Heart right ventricle (tissue), 16 donors: ENCODE results near the gene B3GNT5. TPM values are rescaled to one million over a fixed set of nuclear protein-coding genes. Genes with fewer than 3 reads are reported as not detected.

Experiments used
- ATAC-seq, 8 donors: fragments of 200-7000 bp; cut with Tn5 transposase; one replicate each; pipeline ENCODE4 v1.9.1; 2020; ENCODE audit warnings: mild to moderate bottlenecking in 8 of 8, moderate library complexity in 8 of 8, moderate number of reproducible peaks in 1 of 8
- DNase-seq, 2 donors: peaks; one replicate each; pipeline ENCODE4 v3.0.0-alpha.2; 2020
- H3K27ac ChIP-seq, 10 donors: fragments of 200-600 bp; sonication (generic) in 2 of 10; one replicate each; pipeline versions ENCODE4 v1.5.0 to v1.8.0; 2020 to 2022; ENCODE audit warnings: mild to moderate bottlenecking in 3 of 10
- H3K27me3 ChIP-seq, 7 donors: fragments of 200-600 bp; one replicate each; pipeline ENCODE4 v1.8.0; 2021 to 2022; ENCODE audit warnings: mild to moderate bottlenecking in 2 of 7
- H3K36me3 ChIP-seq, 9 donors: fragments of 200-600 bp; sonication (generic) in 1 of 9; one replicate each; pipeline versions ENCODE4 v1.5.0 to v1.8.0; 2020 to 2022; ENCODE audit warnings: mild to moderate bottlenecking in 2 of 9
- H3K4me1 ChIP-seq, 9 donors: fragments of 200-600 bp; sonication (generic) in 1 of 9; one replicate each; pipeline versions ENCODE4 v1.5.0 to v1.8.0; 2020 to 2022; ENCODE audit warnings: mild to moderate bottlenecking in 4 of 9
- H3K4me3 ChIP-seq, 10 donors: fragments of 200-600 bp; sonication (generic) in 2 of 10; one replicate each; pipeline versions ENCODE4 v1.5.0 to v1.8.0; 2020 to 2022; ENCODE audit warnings: mild to moderate bottlenecking in 7 of 10, moderate library complexity in 2 of 10
- H3K9me3 ChIP-seq, 11 donors: fragments of 200-600 bp in 10 of 11; sonication (generic) in 2 of 11; one replicate each; pipeline versions ENCODE4 v1.5.0 to v1.8.0; 2013 to 2022; ENCODE audit warnings: mild to moderate bottlenecking in 2 of 11, control low read depth in 1 of 11, moderate library complexity in 1 of 11
- WGBS, 2 donors: extraction: QIAGEN DNeasy Blood & Tissue Kit; methylation state at CpG; one replicate each; pipeline ENCODE4 v1.1.7; 2013; ENCODE audit warnings: inconsistent platforms in 1 of 2; 5-methylcytosine and 5-hydroxymethylcytosine counted together
- intact Hi-C, 10 donors: fragments of 100-400 bp; cut with DNase I; formaldehyde crosslinking; loops; one replicate each; pipeline versions ENCODE4 v1.11.1 to v1.14.2; 2022
- polyA plus RNA-seq, 2 donors: library from polyadenylated mRNA; stranded (reverse); fragments of 200-250 nt; gene quantifications; one replicate each; pipeline ENCODE4 v1.2.3, GENCODE V29; 2013
- total RNA-seq, 10 donors: library from RNA; stranded (reverse); fragmentation: NEBNext Ultra II Directional in 3 of 10; extraction: Animal tissue kit (Norgen Biotek cat#: 25700) in 3 of 10; gene quantifications; one replicate each; pipeline versions ENCODE4 v1.2.1 to v1.2.4, GENCODE V29; 2021 to 2023
- TF ChIP-seq, protein P1 (sequence below), 9 donors: fragments of 200-600 bp; sonication (generic) in 2 of 9; IDR thresholded peaks; one replicate each; pipeline versions ENCODE4 v1.5.0 to v1.8.0; 2021 to 2022; ENCODE audit warnings: antibody characterized with exemption in 9 of 9, mild to moderate bottlenecking in 5 of 9, moderate library complexity in 1 of 9
- donor health status: Arrhythmogenic right ventricular cardiomyopathy.
- donor health status: ischemic (EF 13 %, LVEDD 7.1; RV severe dilation, severe dysfunction).
- donor health status: healthy with polysubstance abuse.
- donor health status: DM: no; HTN: yes; CAD: no.
- donor health status: DM: no; HTN: no; CAD: no.
- donor health status: ischemic (EF 25% LVEDD 6.9; RV normal size, moderate dysfunction).
- donor health status: ischemic (EF 25% LVEDD 5.7; RV mildly dilated, moderate dysfunction).
- donor health status: healthy.
- donor health status: DM: yes; HTN: yes; CAD: no.
- donor health status: Ischemic cardiomyopathy.
- donor health status: ischemic (EF 35%, LVEDD 5.7; RV mildly dilated, moderate dysfunction).
- donor health status: nonischemic (EF 11% LVEDD 7.7; RV severe dilation, severe dysfunction).
- donor health status: DM: yes; HTN: yes; CAD: no.
- donor health status: PGD.
- donor health status: ischemic (EF 29% LVEDD 5.4; RV normal size, mild dysfunction).
- donor health status: nonischemic (EF 23%, LVEDD 6.1; RV moderate dilation, normal function).

Gene B3GNT5
- total and polyA plus RNA-seq, 12 donors: 1.7 to 9.0 (median 4.6) TPM

DNA sequence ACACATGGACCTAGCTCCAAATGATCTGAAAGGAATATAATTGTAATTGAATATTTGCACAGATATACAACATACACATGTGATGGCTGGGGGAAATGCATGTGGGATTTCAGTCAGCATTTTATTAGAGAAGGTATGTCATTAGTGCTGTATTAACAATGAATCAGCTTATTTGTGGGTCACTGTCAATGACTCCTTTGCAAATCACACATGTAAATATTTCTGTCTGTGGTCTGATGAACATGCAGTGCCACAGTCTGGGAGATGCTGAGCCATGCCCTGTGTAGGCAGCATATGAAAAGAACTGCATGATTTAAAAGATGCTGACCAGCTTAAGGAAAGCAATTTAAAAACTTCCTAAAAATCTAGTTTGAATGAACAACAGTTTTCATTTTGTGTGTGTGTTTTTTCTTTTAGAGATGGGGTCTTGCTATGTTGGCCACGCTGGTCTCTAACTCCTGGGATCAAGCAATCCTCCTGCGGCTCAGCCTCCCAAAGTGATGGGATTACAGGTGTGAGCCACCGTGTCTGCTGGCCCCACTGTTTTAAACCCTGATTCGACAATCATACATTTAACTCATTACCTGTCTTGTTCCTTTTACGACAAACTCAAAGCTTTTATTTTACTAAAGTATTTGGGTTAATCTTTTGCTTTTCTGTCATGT, 803 bp upstream of the B3GNT5 start:
- DNase-seq: no peak
- ATAC-seq: no peak
- H3K4me1 ChIP-seq: peaks cover 0 to 22% (median 0%) of the 10 kb centered on the region in 9 donors
- TF ChIP-seq, protein P1, sequence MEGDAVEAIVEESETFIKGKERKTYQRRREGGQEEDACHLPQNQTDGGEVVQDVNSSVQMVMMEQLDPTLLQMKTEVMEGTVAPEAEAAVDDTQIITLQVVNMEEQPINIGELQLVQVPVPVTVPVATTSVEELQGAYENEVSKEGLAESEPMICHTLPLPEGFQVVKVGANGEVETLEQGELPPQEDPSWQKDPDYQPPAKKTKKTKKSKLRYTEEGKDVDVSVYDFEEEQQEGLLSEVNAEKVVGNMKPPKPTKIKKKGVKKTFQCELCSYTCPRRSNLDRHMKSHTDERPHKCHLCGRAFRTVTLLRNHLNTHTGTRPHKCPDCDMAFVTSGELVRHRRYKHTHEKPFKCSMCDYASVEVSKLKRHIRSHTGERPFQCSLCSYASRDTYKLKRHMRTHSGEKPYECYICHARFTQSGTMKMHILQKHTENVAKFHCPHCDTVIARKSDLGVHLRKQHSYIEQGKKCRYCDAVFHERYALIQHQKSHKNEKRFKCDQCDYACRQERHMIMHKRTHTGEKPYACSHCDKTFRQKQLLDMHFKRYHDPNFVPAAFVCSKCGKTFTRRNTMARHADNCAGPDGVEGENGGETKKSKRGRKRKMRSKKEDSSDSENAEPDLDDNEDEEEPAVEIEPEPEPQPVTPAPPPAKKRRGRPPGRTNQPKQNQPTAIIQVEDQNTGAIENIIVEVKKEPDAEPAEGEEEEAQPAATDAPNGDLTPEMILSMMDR (IDR thresholded peaks at IDR 0.05): no peak
- intact Hi-C loops: loop anchor here in 6 of 10 donors (5.0 to 10.0 kb wide), 10 partner anchors 35 to 133 kb away; no protein-coding TSS in a partner anchor
- peak overlapping the region in 2 of 10 donors; percentile 97 for H3K27ac ChIP-seq
- no peaks in the 10 kb centered on the region for H3K9me3 ChIP-seq
- peaks cover 0 to 2% (median 0%) of the 10 kb centered on the region in 9 donors for H3K36me3 ChIP-seq
- H3K4me3 ChIP-seq: peak overlapping the region in 6 of 10 donors; percentile 69 to 92 (median 81)
- H3K27me3 ChIP-seq: peaks cover 0 to 6% (median 0%) of the 10 kb centered on the region in 7 donors
- WGBS, 2 donors: 95 to 96% methylated on average over 5 of the region's 5 CpGs

DNA sequence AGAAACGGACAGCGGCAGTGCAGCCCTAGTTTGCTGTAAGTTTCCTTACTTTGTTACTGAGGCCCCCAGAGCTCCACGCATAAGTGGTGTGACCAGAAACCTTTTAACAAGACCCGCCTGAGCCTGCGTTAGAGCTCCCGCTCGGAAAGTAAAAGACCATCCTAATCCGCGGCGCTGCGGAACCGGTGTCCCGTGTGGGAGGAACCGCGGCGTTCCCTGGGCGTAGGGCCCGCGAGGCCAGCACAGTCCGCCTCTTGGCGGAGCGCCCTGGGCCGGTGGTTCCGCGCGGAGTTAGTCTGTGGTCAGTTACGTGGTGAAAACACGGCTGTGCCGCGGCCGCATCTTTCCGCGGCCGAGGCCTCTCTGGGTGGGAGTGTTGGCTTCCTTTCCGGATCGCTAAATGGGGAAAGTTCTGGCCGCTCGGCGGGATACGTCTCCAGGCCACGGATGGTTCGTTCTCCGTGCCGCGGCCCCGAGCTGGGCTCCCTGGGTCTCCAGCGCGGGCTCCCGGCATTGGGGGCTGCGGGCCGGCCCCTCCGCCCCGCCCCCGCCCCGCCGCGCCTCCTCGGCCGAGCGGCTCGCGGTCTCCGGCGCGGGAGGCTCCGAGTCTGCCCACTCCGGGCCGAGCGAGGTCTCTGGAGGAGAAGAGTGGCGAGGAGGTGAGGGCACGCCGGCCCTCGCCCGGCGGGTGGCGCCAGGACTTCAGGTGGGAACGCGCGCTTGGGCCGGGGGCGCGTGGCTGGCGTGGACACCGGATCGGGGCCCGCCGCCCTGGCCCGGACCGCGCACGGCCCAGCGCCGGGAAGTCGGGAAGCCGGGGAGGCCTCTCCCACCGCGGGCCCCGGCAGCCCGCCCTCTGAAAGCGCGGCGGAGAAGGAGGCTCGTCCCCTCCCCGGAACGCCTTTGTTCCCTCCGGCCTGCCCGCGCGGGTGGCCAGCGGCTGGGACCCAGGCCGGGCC, 754 bp downstream of the B3GNT5 start:
- Histone ChIP-seq H3K36me3 (peaks cover 0 to 6% (median 0%) of the 10 kb centered on the region in 9 donors), H3K27ac (peak overlapping the region; percentile 83 to 97 (median 90)), H3K4me1 (peaks cover 0 to 27% (median 0%) of the 10 kb centered on the region in 9 donors), H3K27me3 (peaks cover 0 to 6% (median 0%) of the 10 kb centered on the region in 7 donors), H3K4me3 (peak overlapping the region; percentile 65 to 92 (median 80)), H3K9me3 (no peaks in the 10 kb centered on the region)
- DNase-seq: peak; percentile 80 to 81
- TF ChIP-seq, protein P1 (IDR thresholded peaks at IDR 0.05): peak in 3 of 9 donors; percentile 25 to 40 (median 26)
- 0% methylated on average over 72 to 111 of the region's 111 CpGs for whole genome bisulfite sequencing, 2 donors
- intact Hi-C loops: loop anchor here in 6 of 10 donors (5.0 to 10.0 kb wide), 10 partner anchors 33 to 131 kb away; no protein-coding TSS in a partner anchor
- ATAC-seq: peak; percentile 83 to 93 (median 90)

DNA sequence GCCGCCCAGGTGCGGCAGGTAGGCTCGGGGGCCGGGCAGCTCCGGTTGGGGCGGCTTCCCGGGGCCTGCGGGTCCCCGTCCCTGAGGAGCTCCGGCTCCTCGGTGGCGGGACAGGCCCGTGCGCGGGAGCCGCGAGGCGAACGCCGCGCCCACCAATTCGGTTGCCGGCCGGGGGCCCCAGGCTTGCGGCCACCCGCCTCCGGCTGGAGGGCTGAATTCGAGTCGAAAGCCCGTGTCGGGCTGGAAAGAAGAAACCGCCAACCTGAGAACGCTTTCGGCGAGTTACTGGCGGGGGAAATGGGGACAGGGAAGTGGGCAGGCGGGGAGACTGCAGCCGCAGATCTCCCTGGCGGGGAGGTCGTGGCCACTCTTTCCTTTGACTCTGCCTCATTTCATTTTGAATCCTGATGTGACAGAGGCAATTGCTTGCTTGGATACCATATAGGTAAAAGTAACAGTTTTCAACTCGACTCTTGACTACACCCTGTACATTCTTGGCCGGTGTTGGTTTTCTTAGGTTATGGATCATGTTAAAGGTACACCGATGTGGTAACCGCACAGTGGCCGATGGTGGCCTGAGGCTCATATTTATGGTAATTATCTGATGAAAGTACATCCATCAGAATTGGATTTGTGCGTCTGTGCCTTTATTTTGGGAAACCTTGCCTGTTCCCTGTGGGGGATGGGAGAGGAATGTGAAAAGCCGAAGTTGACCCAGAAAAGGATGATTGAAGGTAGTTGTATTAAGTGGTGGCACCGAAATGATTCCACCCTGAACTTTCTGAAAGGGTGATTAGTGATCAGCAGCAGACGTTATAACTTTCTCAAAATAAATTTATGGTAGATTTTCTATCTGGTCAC, 1.7 kb downstream of the B3GNT5 start:
- 16 to 17% methylated on average over 44 to 49 of the region's 49 CpGs for WGBS, 2 donors
- intact Hi-C loops: loop anchor here in 6 of 10 donors (5.0 to 10.0 kb wide), 10 partner anchors 33 to 130 kb away; no protein-coding TSS in a partner anchor
- peak overlapping the region; percentile 83 to 97 (median 90) for H3K27ac ChIP-seq
- DNase-seq (no peak), ATAC-seq (peak in 5 of 8 donors; percentile 7 to 26 (median 15))
- H3K9me3 ChIP-seq: no peaks in the 10 kb centered on the region
- peak overlapping the region; percentile 65 to 92 (median 80) for H3K4me3 ChIP-seq
- peaks cover 0 to 6% (median 0%) of the 10 kb centered on the region in 7 donors for H3K27me3 ChIP-seq
- peaks cover 0 to 36% (median 0%) of the 10 kb centered on the region in 9 donors for H3K4me1 ChIP-seq
- TF ChIP-seq, protein P1 (IDR thresholded peaks at IDR 0.05): no peak
- H3K36me3 ChIP-seq: peaks cover 0 to 6% (median 0%) of the 10 kb centered on the region in 9 donors
